BLaER1 treated with 17β-estradiol and CSF1 and Interleukin-3, amounts not matched to agents 10 nM and 100 nM (cell line): ENCODE measurements around the gene ZAR1.

ENCODE experiments used
- H3K27ac ChIP-seq, 11 experiments: shearing (Covaris generic); formaldehyde crosslinking; 2 replicates each; pipeline ENCODE4 v1.8.1; 2022
- H3K27me3 ChIP-seq, 11 experiments: shearing (Covaris generic); formaldehyde crosslinking; 2 replicates each; pipeline ENCODE4 v1.8.1; 2022
- H3K36me3 ChIP-seq, 11 experiments: shearing (Covaris generic); formaldehyde crosslinking; 2 replicates each; pipeline ENCODE4 v1.8.1; 2022
- H3K4me1 ChIP-seq, 10 experiments: shearing (Covaris generic); formaldehyde crosslinking; 2 replicates each; pipeline ENCODE4 v1.8.1; 2022
- H3K4me2 ChIP-seq, 11 experiments: shearing (Covaris generic); formaldehyde crosslinking; 2 replicates each; pipeline ENCODE4 v1.8.1; 2022
- H3K4me3 ChIP-seq, 10 experiments: shearing (Covaris generic); formaldehyde crosslinking; 2 replicates each; pipeline ENCODE4 v1.8.1; 2022
- H3K9ac ChIP-seq, 11 experiments: shearing (Covaris generic); formaldehyde crosslinking; 2 replicates each; pipeline ENCODE4 v1.8.1; 2022
- H3K9me3 ChIP-seq, 11 experiments: shearing (Covaris generic); formaldehyde crosslinking; replicated peaks in 1 of 11; 2 replicates each; pipeline ENCODE4 v1.8.1; 2022
- H4K20me1 ChIP-seq, 11 experiments: shearing (Covaris generic); formaldehyde crosslinking; 2 replicates each; pipeline ENCODE4 v1.8.1; 2022
- Cebpa-rat ChIP-seq, 11 experiments: shearing (Covaris generic); IDR thresholded peaks; 2 replicates each; pipeline ENCODE4 v1.8.1; 2022

ZAR1 gene

GRCh38 chr4:48495941-48496340, 5.9 kb downstream of the ZAR1 start:
- peaks cover 5 to 11% (median 9%) of the 10 kb centered on the region in 11 experiments for H3K27me3 ChIP-seq
- H3K9ac ChIP-seq = no peak overlapping the region
- H3K27ac ChIP-seq = no peak overlapping the region
- H3K4me3 ChIP-seq = no peak overlapping the region
- no peaks in the 10 kb centered on the region for H3K4me1 ChIP-seq
- H3K9me3 ChIP-seq = peaks cover 11 to 16% (median 12%) of the 10 kb centered on the region in 11 experiments
- H3K4me2 ChIP-seq = no peak overlapping the region
- H3K36me3 ChIP-seq = peaks cover 25 to 57% (median 42%) of the 10 kb centered on the region in 11 experiments
- TF ChIP-seq Cebpa-rat (IDR thresholded peaks at IDR 0.05) = no peak
- no peaks in the 10 kb centered on the region for H4K20me1 ChIP-seq

DNA sequence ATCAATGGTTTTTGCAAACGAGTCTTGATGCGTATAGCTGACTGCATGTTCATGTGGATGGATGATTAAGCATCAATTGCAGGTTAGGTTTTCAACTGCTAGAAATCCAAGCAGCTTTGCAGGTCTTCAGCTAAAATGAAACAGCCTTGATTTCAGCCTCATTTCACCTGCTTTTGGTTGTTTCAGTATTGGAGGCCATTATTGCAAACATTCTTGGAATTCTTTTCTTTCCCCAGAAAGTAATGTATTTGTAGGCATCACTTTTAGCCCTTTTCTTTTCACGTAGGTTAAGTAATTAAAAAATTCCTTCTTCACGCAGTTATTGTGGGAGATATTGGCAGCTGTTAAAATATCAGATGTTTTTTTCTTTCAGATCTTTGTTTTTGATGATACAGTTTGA, 8.8 kb downstream of the ZAR1 start:
- H3K4me2 ChIP-seq = no peak overlapping the region
- H3K27ac ChIP-seq = no peak overlapping the region
- no peak overlapping the region for H3K9ac ChIP-seq
- H3K27me3 ChIP-seq = no peaks in the 10 kb centered on the region
- TF ChIP-seq Cebpa-rat (IDR thresholded peaks at IDR 0.05) = no peak
- no peak overlapping the region for H3K4me3 ChIP-seq
- H3K36me3 ChIP-seq = peaks cover 35 to 84% (median 65%) of the 10 kb centered on the region in 11 experiments
- H4K20me1 ChIP-seq = no peaks in the 10 kb centered on the region
- no peaks in the 10 kb centered on the region for H3K9me3 ChIP-seq
- no peaks in the 10 kb centered on the region for H3K4me1 ChIP-seq

GRCh38 chr4:48499551-48500066, 9.6 kb downstream of the ZAR1 start:
- TF ChIP-seq Cebpa-rat (IDR thresholded peaks at IDR 0.05) = no peak
- Histone ChIP-seq H3K9ac (no peak overlapping the region), H3K4me2 (no peak overlapping the region), H3K9me3 (no peaks in the 10 kb centered on the region), H4K20me1 (no peaks in the 10 kb centered on the region), H3K27me3 (no peaks in the 10 kb centered on the region), H3K4me3 (no peak overlapping the region), H3K27ac (no peak overlapping the region), H3K36me3 (peaks cover 39 to 91% (median 72%) of the 10 kb centered on the region in 11 experiments), H3K4me1 (no peaks in the 10 kb centered on the region)

- no peaks in the 10 kb centered on the region for H3K9me3 ChIP-seq
- H3K36me3 ChIP-seq = peaks cover 65 to 99% (median 89%) of the 10 kb centered on the region in 11 experiments
- H4K20me1 ChIP-seq = no peaks in the 10 kb centered on the region
- H3K4me3 ChIP-seq = no peak overlapping the region
- H3K27ac ChIP-seq = no peak overlapping the region
- no peak for TF ChIP-seq Cebpa-rat (IDR thresholded peaks at IDR 0.05)
- H3K9ac ChIP-seq = no peak overlapping the region
- H3K27me3 ChIP-seq = no peaks in the 10 kb centered on the region
- H3K4me2 ChIP-seq = no peak overlapping the region
- H3K4me1 ChIP-seq = no peaks in the 10 kb centered on the region
Measured at GRCh38 chr4:48503233-48504025, 13.4 kb downstream of the ZAR1 start.

GRCh38 chr4:48504026-48504330, 13.9 kb downstream of the ZAR1 start:
- H3K27ac ChIP-seq = no peak overlapping the region

GRCh38 chr4:48504352-48504751, 14.3 kb downstream of the ZAR1 start:
- Histone ChIP-seq H3K9ac (no peak overlapping the region), H3K27me3 (no peaks in the 10 kb centered on the region), H3K36me3 (peaks cover 67 to 99% (median 89%) of the 10 kb centered on the region in 11 experiments), H3K4me3 (no peak overlapping the region), H3K9me3 (no peaks in the 10 kb centered on the region), H3K4me2 (no peak overlapping the region), H4K20me1 (no peaks in the 10 kb centered on the region), H3K4me1 (no peaks in the 10 kb centered on the region), H3K27ac (no peak overlapping the region)
- TF ChIP-seq Cebpa-rat (IDR thresholded peaks at IDR 0.05) = no peak

More at GRCh38 chr4:48504026-48504330, 13.9 kb downstream of the ZAR1 start:
- no peaks in the 10 kb centered on the region for H3K4me1 ChIP-seq
- H3K4me2 ChIP-seq = no peak overlapping the region
- no peak overlapping the region for H3K4me3 ChIP-seq
- no peaks in the 10 kb centered on the region for H4K20me1 ChIP-seq
- H3K27me3 ChIP-seq = no peaks in the 10 kb centered on the region
- no peak for TF ChIP-seq Cebpa-rat (IDR thresholded peaks at IDR 0.05)
- H3K36me3 ChIP-seq = peaks cover 67 to 99% (median 89%) of the 10 kb centered on the region in 11 experiments
- H3K9ac ChIP-seq = no peak overlapping the region
- no peaks in the 10 kb centered on the region for H3K9me3 ChIP-seq

- no peak for TF ChIP-seq Cebpa-rat (IDR thresholded peaks at IDR 0.05)
- peaks cover 72 to 99% (median 93%) of the 10 kb centered on the region in 11 experiments for H3K36me3 ChIP-seq
- no peaks in the 10 kb centered on the region for H3K27me3 ChIP-seq
- H3K9ac ChIP-seq = no peak overlapping the region
- H3K4me2 ChIP-seq = no peak overlapping the region
- no peak overlapping the region for H3K4me3 ChIP-seq
- no peaks in the 10 kb centered on the region for H4K20me1 ChIP-seq
- no peaks in the 10 kb centered on the region for H3K4me1 ChIP-seq
- no peak overlapping the region for H3K27ac ChIP-seq
- H3K9me3 ChIP-seq = no peaks in the 10 kb centered on the region
Measured at GRCh38 chr4:48506716-48507115, 16.7 kb downstream of the ZAR1 start.

DNA sequence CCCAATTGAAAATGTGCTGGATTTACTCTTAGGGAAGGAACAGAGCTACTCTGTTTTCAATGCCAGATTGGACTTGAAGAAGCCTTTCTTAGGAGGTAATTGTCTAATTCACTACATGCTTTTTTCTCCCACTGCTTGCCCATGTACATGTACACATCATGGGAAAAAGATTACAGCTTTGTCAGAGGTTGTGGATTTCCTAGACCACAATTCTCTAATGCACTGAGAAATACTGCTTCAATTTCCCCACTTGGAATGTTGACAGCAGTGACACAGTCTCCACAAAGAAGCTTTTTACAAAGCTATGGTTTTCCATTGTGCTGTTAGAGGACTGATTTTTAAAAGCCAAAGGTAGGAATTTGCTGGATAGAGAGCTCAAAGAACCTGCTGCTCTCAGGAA, 19.5 kb downstream of the ZAR1 start:
- Histone ChIP-seq H3K9me3 (no peaks in the 10 kb centered on the region), H3K4me1 (no peaks in the 10 kb centered on the region), H3K4me2 (no peak overlapping the region), H3K4me3 (no peak overlapping the region), H3K27ac (no peak overlapping the region), H3K9ac (no peak overlapping the region), H3K36me3 (peaks cover 84 to 99% (median 96%) of the 10 kb centered on the region in 11 experiments), H3K27me3 (no peaks in the 10 kb centered on the region), H4K20me1 (no peaks in the 10 kb centered on the region)
- TF ChIP-seq Cebpa-rat (IDR thresholded peaks at IDR 0.05) = no peak

- Histone ChIP-seq H3K9ac (no peak overlapping the region), H3K4me1 (no peaks in the 10 kb centered on the region)
Measured at GRCh38 chr4:48518143-48518542, 28.1 kb downstream of the ZAR1 start.

DNA sequence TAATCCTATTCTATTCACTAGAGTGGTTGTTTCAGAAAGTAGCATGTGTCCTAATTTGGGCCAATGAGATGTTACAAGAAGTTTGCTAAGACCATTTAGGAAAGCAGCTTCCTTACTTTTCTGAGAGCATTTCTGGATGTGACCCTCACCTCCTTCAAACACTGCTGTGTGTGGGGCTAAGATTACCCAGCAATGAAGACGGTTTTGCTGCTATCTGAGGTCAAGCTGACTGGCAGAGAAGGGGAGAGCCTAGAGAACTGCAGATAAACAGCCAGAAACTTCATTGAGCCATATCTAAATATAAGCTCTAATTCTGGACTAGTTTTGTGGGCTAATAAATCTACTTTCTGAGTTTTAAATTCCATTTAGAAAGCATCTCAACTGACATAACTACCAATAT, 36.4 kb downstream of the ZAR1 start:
- no peak overlapping the region for H3K9ac ChIP-seq
- H3K36me3 ChIP-seq = peaks cover 89 to 100% (median 98%) of the 10 kb centered on the region in 11 experiments
- TF ChIP-seq Cebpa-rat (IDR thresholded peaks at IDR 0.05) = no peak
- no peaks in the 10 kb centered on the region for H3K9me3 ChIP-seq
- H3K27ac ChIP-seq = no peak overlapping the region
- peaks cover 0 to 5% (median 0%) of the 10 kb centered on the region in 11 experiments; a peak in 1 of 22 replicates for H4K20me1 ChIP-seq
- H3K4me2 ChIP-seq = no peak overlapping the region
- H3K4me3 ChIP-seq = no peak overlapping the region
- H3K4me1 ChIP-seq = no peaks in the 10 kb centered on the region
- H3K27me3 ChIP-seq = no peaks in the 10 kb centered on the region

More at GRCh38 chr4:48518143-48518542, 28.1 kb downstream of the ZAR1 start:
- H3K4me3 ChIP-seq = no peak overlapping the region
- peaks cover 79 to 100% (median 95%) of the 10 kb centered on the region in 11 experiments for H3K36me3 ChIP-seq
- H3K27ac ChIP-seq = no peak overlapping the region
- no peaks in the 10 kb centered on the region for H3K27me3 ChIP-seq
- no peak overlapping the region for H3K4me2 ChIP-seq
- H3K9me3 ChIP-seq = no peaks in the 10 kb centered on the region
- TF ChIP-seq Cebpa-rat (IDR thresholded peaks at IDR 0.05) = no peak
- peaks cover 0 to 5% (median 0%) of the 10 kb centered on the region in 11 experiments; a peak in 1 of 22 replicates for H4K20me1 ChIP-seq
